GM19035 (cell line): ENCODE data around the gene COPS6.
A peak's percentile ranks its signal among the peaks of the same experiment; 100 is the strongest.

ENCODE experiments used
- ATAC-seq: cut with Tn5 transposase; IDR thresholded peaks from one replicate; pipeline ENCODE4 v1.9.1; 2021; ENCODE audit not compliant: unreplicated experiment

COPS6 gene

DNA sequence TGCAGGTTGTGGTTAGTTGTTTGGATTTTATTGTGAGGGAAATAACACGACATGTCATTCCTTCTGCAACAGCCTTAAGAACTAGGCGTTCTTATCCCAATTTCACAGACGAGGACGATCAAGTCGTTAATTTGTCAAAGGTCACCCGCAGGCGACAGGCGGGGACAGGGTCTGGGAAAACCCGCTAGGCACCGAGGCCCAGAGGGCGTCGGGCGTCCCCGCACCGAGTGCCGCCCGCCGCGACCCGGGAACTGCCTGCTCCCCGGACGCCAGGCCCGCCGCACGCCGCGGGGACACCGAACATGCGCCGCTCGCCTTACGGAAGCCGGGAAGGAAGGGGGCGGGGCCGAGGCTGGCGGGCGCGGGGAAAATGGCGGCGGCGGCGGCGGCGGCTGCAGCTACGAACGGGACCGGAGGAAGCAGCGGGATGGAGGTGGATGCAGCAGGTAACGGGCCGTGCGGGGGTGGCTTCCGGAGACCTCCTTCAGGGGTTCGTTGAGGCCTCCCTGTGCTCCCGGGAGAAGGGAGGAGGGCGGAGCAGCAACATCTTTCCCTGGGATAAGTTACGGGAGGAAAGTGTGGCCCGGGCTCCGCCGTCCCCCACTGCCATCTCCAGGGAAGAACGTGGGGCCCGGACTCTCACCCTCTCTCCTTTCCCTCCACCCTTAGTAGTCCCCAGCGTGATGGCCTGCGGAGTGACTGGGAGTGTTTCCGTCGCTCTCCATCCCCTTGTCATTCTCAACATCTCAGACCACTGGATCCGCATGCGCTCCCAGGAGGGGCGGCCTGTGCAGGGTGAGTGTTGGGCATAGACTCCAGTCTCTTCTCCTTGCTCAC lies at the start of gene COPS6:
COPS6 (plus strand) TSS at position 349 of the 837 bp plus-strand sequence; CDS start at position 371, 22 bp downstream.
- ATAC-seq = peak; percentile 77

DNA sequence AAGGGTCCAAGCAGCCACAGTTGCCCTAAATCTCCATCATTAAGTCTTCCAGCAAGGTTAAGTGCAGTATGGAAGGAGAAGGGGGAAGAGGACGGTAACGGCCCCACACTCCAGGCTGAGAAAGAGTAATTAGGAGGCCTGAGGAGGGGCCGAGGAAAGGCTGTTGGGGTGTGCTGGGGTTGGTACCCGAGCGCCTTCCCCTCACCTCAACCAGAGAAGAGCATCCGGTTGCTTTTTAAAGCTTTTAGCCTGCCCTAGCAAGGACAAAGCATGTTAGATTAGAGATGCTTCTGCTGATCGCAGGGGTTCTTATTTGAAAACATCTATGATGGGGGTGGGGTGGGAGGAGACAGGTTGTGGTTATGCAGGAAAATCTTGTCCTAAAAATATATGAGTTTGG lies 48.2 kb upstream of the COPS6 start:
- no peak for ATAC-seq

DNA sequence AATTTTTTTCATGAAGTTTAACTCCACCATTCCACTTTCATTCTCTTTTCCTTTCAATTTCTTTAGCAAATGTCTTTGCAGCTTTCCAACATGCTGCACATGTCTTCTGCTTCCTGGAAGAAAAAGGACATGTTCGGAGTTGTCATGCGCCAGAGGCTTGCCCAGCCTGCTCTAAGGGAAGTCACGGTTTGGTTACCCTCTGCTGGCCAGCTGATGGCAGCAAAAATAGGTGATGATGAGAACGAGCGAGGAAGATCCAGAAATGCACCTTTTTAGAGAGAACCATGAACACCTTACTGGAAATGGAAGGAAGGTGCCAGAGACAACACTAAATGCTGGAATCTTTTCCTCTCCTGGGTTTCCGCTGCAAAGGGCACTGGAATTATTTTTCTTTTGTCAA lies 44.1 kb upstream of the COPS6 start:
- no peak for ATAC-seq

DNA sequence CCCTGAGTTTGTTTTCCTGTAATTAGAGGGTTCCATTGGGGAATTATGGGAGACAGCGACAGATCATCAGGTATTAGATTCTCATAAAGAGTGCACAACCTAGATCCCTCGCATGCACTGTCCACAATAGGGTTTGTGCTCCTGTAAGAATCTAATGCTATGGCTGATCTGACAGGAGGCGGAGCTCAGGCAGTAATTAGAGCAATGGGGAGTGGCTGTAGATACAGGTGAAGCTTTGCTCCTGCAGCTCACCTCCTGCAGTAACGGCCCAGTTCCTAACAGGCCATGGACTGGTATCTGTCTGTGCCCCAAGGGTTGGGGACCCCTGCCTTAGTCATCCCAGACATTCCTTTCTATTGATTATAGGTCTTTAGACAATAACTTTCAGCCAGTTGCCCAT lies 40.1 kb upstream of the COPS6 start:
- ATAC-seq = no peak

DNA sequence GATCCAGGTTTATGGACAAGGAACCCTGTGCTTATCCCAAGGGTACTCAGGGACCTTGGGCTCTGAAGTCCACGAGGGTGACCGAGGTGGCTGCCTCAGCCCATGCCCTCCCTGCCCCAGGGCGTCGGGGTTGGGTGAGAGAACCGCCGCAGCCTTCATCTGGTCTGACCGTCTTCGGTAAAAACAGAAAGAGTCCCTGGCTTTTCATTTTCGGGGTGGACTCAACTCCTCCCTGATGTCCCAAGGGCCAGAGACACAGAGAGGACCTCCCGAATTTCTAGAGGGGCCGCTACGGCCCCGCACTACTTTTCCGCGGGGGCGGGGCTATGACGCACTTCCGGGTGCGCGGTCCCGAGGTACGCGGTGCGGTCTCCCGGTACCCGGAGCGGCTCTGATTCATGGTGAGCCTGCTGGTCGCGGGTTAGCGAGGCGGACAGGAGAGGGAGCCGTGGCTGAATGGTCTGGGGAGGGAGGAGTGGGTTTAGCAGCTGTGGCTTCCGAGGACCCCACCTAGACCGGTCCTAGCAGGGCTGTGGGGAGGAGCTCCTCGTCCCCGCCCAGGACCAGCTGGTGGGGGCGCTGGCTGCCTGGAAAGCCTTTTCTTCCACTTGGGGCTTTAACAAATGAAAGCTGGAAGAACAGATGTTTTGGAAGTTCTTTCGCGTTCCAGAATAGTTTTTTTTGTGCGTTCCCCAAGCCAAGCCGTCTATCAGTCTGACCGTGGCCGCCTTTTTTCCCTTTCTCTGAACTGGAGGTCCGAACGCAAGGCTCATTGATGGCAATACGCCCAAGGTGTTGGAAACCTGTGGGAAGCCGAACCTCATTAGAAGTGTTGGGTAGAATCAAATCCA lies 39.1 kb upstream of the COPS6 start, which contains the start of gene ZSCAN21:
ZSCAN21 (plus strand) TSS at position 334 of the 851 bp plus-strand sequence. CDS start 7,233 bp downstream, outside the sequence.
- peak; percentile 90 for ATAC-seq

DNA sequence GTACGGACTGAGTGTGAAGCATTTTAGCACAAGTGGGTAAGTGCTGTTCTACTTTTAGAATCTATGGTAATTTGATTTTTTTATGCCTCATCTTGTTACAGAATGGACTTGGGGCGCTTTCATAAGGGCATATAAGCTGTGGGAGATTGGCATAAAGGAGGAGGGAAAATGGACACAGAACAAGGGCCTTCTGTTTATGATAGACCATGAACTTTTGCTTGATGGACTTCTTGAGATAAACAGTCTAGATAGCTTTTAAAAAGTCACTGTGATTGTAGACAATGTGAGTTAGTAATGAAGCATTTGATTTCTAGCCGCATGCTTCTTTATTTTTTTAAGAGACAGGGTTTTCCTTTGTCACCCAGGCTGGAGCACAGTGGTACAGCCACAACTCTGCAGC lies 37.2 kb upstream of the COPS6 start:
- no peak for ATAC-seq

DNA sequence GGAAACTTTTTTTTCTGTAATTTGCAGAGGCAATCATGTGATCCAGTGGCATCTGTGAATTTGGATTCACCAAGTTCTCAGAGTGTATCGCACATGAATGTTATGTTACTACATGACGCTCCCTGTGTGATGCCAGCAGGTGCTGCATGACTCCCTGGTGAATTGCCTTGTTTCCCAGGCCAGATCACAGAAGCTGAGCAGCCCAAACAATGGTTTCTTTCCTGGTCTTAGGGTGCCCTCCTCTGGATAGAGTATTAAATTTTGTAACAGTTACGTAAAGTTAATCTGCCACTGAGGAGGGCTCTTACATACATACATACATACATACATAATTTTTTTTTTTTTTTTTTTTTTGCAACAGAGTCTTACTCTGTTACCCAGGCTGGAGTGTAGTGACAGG lies 35.6 kb upstream of the COPS6 start:
- no peak for ATAC-seq

DNA sequence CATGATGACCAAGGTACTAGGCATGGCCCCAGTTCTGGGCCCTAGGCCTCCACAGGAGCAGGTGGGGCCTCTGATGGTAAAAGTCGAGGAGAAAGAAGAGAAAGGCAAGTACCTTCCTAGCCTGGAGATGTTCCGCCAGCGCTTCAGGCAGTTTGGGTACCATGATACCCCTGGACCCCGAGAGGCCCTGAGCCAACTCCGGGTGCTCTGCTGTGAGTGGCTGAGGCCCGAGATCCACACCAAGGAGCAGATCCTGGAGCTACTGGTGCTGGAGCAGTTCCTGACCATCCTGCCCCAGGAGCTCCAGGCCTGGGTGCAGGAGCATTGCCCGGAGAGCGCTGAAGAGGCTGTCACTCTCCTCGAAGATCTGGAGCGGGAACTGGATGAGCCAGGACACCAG lies 31.8 kb upstream of the COPS6 start:
- ATAC-seq = no peak

DNA sequence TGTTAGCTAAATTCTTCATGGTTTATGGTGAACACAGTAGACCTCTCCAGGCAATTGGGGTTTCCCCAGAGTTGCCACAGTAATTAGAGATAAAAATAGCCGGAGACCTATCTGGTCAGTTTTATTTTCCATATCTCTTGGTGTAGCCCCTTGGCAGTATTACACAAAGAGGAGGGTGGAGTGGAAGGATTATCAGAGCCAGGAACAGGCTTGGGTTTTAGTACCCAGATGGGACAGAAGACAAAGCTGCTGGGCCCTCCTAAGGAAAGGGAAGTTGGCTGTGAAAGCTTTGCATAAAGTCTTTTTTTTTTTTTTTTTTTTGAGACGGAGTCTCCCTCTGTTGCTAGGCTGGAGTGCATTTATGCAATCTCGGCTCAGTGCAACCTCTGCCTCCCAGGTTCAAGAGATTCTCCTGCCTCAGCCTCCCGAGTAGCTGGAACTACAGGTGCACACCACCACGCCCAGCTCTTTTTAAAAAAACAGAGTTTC lies 29.5 kb upstream of the COPS6 start:
- ATAC-seq = no peak

DNA sequence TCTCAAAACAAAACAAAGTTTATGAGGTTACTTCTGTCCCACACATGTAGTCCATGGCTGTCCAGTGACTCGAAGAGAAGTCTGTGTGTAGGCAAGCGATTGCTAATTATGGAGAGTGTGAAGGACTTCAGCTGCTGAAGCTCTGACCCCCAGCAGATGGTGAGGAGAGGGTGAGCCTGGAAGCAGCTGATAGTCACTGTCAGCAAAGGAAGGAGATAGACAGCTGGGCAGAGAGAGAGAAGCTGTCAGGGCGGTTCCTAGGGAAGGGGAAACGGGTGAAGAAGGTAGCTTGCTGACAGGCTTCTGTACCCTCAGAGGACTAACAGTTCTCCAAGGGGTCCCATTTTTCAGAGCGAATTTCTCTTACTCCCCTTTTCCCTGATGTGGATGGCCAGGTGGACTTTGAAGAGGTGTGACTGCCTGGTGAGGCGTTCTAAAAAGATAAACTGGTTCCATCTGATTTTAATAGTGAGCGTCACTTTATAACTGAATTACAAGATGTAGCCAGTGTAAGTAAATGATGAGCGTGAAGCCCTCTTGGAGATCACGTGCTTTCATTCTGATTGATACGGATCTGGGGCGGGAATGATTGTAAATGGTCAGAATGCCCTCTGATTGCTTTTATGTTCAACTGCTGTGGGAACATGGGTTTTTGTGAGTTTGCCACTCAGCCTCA lies 27.1 kb upstream of the COPS6 start:
- ATAC-seq = no peak

DNA sequence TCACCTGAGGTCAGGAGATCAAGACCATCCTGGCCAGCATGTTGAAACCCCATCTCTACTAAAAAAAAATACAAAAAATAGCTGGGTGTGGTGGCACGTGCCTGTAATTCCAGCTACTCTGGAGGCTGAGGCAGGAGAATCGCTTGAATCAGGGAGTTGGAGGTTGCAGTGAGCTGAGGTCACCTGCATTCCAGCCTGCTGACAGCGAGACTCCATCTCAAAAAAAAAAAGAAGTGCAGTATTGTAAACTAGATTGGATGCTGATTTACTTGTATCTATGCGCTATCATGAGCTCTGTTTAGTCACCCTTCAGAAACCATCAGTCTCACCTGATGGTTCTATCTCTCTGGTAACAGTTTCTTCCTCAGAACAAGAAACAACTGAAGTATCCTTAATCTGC lies 25.4 kb upstream of the COPS6 start:
- no peak for ATAC-seq

DNA sequence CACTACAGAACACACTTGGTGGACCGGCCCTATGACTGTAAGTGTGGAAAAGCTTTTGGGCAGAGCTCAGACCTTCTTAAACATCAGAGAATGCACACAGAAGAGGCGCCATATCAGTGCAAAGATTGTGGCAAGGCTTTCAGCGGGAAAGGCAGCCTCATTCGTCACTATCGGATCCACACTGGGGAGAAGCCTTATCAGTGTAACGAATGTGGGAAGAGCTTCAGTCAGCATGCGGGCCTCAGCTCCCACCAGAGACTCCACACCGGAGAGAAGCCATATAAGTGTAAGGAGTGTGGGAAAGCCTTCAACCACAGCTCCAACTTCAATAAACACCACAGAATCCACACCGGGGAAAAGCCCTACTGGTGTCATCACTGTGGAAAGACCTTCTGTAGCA lies 24.6 kb upstream of the COPS6 start:
- ATAC-seq = no peak

DNA sequence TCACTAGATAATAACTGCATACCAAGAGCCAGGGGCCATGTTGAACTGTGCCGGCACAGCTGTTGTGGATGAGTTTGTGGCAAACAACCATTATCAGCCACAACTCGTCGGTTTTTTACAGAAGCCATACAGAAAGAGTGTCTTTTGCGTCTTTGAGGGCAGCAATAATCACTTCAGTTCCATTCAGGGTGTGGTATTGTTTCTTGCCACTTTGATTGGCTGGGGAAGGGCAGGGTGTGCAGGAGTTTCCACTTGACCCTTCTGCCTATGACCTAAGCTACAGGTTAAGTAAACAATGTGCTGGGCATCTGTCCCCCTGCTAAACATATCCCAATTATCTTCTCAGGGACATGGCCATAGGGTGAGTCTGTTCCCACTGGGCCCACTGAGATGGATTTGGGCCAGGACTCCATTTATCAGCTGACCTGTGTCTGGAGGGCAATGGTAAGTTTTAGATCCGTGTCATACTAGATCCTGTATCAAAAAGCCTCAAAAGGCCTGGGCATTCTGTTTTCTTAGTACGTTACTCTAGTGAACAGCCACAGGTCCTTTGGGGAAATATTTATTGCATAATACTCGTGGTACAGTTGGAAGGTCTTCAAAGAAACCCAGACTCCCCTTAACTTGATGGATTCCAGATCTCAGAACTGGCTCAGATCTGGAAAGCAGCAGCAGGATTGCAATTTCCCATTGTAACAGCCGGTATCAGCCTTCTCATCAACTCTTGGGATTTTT lies 23.1 kb upstream of the COPS6 start:
- no peak for ATAC-seq

DNA sequence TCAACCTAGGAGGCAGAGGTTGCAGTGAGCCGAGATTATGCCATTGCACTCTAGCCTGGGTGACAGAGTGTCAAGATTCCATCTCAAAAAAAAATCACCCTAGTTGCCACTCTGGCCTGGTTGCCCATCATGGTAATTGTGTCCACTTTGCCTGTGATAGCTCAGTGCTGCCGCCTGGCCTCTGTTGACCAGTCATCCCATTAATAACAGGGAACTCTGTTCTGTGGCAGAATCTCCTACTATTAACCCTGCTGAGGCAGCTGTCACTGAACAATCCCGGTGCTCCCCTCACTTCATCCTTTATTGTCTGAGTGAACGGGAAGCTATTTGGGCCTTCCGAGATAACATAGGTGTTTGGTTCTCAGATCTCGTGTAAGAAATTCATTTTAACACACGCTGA lies 21.8 kb upstream of the COPS6 start:
- no peak for ATAC-seq

DNA sequence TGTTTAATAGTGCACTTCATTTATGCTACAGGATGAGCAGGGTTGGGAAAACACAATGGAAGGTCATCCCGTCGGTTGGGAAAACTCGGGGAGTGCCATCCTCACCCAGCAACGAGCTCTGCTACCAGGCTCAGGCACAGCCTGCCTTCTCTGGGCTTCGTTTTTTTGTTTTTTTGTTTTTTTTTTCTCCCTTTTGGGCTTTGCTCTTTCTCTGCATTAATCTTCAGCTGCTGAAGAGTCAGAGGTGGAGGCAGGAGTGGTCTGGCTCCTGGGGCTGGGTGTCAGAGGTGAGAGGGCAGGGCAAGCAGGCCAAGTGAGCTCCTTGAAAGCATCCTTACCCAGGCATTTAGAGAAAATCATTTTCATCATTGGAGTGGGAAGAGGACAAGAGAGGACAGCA lies 18.8 kb upstream of the COPS6 start:
- no peak for ATAC-seq

DNA sequence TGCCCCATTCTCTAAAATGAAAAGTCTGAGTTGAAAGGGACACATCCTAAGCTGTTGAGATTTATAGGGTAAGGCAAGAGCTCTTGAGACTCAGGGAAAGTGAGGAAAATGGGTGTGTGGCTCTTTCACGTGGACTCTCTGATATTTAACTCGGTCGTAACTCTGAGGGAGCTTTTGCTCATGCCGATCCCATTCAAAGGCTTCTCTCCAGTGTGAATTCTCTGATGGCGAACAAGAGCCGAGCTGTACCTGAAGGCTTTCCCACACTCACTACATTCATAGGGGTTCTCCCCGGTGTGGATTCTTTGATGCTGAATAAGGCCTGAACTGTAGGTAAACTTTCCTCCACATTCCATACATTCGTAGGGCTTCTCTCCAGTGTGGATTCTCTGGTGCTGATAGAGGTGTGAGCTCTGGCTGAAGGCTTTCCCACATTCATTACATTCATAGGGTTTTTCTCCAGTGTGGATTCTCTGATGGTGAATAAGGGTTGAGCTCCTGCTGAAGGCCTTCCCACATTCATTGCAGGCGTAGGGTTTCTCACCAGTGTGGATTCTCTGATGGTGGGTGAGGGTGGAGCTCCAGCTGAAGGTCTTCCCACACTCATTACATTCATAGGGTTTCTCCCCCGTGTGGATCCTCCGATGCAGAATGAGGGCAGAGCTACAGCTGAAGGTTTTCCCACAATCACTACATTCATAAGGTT lies 17.6 kb upstream of the COPS6 start:
- ATAC-seq = no peak

DNA sequence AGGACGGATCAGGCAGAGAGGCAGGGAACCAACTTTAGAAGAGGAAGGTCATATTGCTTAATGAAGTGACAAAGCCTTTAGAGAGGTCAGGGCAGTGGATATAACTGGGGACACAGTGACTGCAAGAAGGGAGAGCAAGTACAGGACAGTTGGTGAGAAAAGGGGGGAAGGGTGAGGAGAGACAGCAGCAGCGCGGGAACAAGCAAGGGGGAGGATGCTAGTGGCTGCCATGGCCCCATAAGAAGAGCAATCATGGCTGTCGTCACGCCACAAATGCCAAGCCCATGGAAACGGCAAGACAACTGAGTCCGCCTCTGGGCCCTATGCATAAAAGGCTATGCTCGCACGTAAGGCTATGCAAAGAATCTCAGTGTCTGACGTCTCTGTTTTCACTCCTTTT lies 16.3 kb upstream of the COPS6 start:
- ATAC-seq = no peak

DNA sequence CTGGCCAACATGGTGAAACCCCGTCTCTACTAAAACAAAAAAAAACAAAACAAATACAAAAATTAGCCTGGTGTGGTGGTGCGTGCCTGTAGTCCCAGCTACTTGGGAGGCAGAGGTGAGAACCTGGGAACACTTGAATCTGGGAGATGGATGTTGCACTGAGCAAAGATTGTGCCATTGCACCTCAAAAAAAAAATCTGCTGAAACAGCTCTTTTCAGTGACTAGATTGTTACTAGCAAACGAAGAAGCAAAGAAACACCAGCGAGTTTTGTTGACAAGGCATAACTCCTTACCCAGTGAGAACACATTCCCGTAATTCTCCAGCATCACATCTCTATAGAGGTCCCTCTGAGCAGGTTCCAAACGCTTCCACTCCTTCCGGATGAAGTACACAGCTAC lies 13.9 kb upstream of the COPS6 start:
- ATAC-seq = no peak

DNA sequence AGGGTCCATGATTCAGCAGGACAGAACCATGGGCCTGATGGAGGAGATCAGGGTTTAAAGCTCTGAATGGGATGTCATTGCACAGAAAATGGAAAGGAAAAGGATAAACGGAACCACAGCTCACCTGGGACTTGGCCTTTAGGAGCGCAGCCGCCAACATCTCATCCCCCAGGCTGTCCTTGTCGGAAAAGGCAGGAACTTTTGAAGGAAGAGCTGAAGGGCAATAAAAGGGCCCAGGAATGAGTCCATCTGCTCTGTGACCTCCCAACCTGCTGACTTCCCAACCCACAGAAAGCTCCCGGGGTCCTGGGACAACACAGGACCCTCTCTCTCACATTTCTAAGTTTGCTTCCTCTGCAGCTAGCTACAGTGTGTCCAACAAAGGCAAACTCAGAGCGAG lies 13.4 kb upstream of the COPS6 start:
- no peak for ATAC-seq

DNA sequence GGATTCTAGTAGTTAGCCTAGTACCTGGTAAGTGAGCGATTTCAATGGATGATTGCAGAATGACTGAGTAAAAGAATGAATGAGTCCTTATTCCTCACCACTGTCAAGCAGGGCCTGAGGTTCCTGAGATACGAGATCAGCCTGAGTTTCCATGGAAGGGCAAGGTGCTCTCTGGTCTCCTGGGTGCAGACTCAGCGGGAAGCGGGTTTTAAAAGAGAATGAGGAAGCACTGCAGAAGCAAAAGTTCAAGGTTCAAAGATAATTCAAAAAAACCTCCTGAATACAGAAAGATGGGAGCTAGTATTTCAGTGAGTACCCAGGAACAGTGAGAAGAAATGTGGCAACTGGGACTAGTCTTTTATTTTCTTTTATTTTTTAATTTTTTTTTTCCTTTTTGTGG lies 11.6 kb upstream of the COPS6 start:
- ATAC-seq = no peak
